ENCODE results near the gene REC8. TPM values are rescaled to one million over a fixed set of nuclear protein-coding genes. Genes with fewer than 3 reads are reported as not detected.

Gene REC8
- total and polyA plus RNA-seq, 2 of the 13 experiments (the other 11 are each of a cell fraction or from before 2014, with no cell fraction given), result 3.4 to 14.7 TPM

- TF ChIP-seq ZZZ3 (CRISPR knock-in tag; IDR thresholded peaks at IDR 0.05; ENCODE audit: borderline replicate concordance) (peak; percentile 97), ZMYM2 (CRISPR knock-in tag; IDR thresholded peaks at IDR 0.05) (no peak), KLF11 (CRISPR knock-in tag; IDR thresholded peaks at IDR 0.05) (peak; percentile 96; the same call in 1 of the 2 replicates), ETV5 (CRISPR knock-in tag; IDR thresholded peaks at IDR 0.05; ENCODE audit: borderline replicate concordance) (peak; percentile 89), POLR2AphosphoS2 (IDR thresholded peaks at IDR 0.05; ENCODE audit: low read depth, low read length) (peak; percentile 67; the same call in 1 of the 2 replicates), MAFK (conservative IDR thresholded peaks at IDR 0.05 in 1 of 2, IDR thresholded peaks at IDR 0.05 in 1 of 2; ENCODE audit: low read length in 2 of 2) (peak; percentile 6 to 49; a peak in 2 of 4 replicates), ZNF879 (CRISPR knock-in tag; IDR thresholded peaks at IDR 0.05) (peak; percentile 81; the same call in 1 of the 2 replicates), ZHX2 (IDR thresholded peaks at IDR 0.05; ENCODE audit: low read depth) (peak; percentile 95), ZHX2 (CRISPR knock-in tag; IDR thresholded peaks at IDR 0.05; ENCODE audit: borderline replicate concordance) (no peak), GTF2F1 (IDR thresholded peaks at IDR 0.05; ENCODE audit: low read length) (peak; percentile 78; the same call in 1 of the 2 replicates), ZFP91 (CRISPR knock-in tag; IDR thresholded peaks at IDR 0.05; ENCODE audit: borderline replicate concordance) (peak; percentile 99), SP2 (CRISPR knock-in tag; IDR thresholded peaks at IDR 0.05) (no peak), TBX3 (IDR thresholded peaks at IDR 0.05; ENCODE audit: borderline replicate concordance) (peak; percentile 57; the same call in 1 of the 2 replicates), PATZ1 (CRISPR knock-in tag; IDR thresholded peaks at IDR 0.05) (peak; percentile 86), ZNF354B (CRISPR knock-in tag; IDR thresholded peaks at IDR 0.05) (peak; percentile 98), REXO4 (CRISPR knock-in tag; IDR thresholded peaks at IDR 0.05; ENCODE audit: borderline replicate concordance) (peak; percentile 88; the same call in 1 of the 2 replicates), ZBTB34 (CRISPR knock-in tag; IDR thresholded peaks at IDR 0.05) (peak; percentile 94; the same call in 1 of the 2 replicates)
Observed at GRCh38 chr14:24215495-24216344, 43.8 kb downstream of the REC8 start, which contains the start of gene MDP1 (continued).

Measured in HepG2 (cell line).